Neural cell (in vitro differentiated cells): ENCODE data around the gene TRIM44. TPM values are rescaled to one million over a fixed set of nuclear protein-coding genes. Genes with fewer than 3 reads are reported as not detected.
"Not testable (repeated sequence)": the region's sequence is repeated elsewhere in the genome, so short reads cannot be mapped to it uniquely, and the experiment has no call there.

Source experiments
- H2AFZ ChIP-seq: fragments of 200-600, 300-800 bp; sonication (generic), shearing (Covaris generic); 2 replicates; pipeline ENCODE4 v1.6.0; 2014; ENCODE audit warnings: low read depth, mild to moderate bottlenecking, antibody characterized with exemption, low read length, moderate library complexity
- H3F3A ChIP-seq: fragments of 200-600 bp; shearing (Covaris generic); 2 replicates; pipeline ENCODE4 v1.6.1; 2016; ENCODE audit warnings: mild to moderate bottlenecking, moderate library complexity, mixed read lengths, antibody characterized with exemption, low read length; ENCODE audit not compliant: insufficient read depth, poor library complexity, severe bottlenecking
- H3K27ac ChIP-seq: fragments of 200-600, 300-800 bp; sonication (generic), shearing (Covaris generic); 2 replicates; pipeline ENCODE4 v1.5.1; 2014; ENCODE audit warnings: mild to moderate bottlenecking, low read length, moderate library complexity
- H3K27me3 ChIP-seq: fragments of 300-800, 200-600 bp; sonication (generic), shearing (Covaris generic); 2 replicates; pipeline ENCODE4 v1.6.0; 2014; ENCODE audit warnings: mild to moderate bottlenecking, low read depth, low read length, moderate library complexity; ENCODE audit not compliant: insufficient read depth
- H3K36me3 ChIP-seq: fragments of 300-800, 200-600 bp; sonication (generic), shearing (Covaris generic); 2 replicates; pipeline ENCODE4 v1.5.1; 2014; ENCODE audit warnings: mild to moderate bottlenecking, antibody characterized with exemption, low read length, moderate library complexity; ENCODE audit not compliant: insufficient read depth
- H3K4me2 ChIP-seq: fragments of 300-800, 200-600 bp; sonication (generic), shearing (Covaris generic); 2 replicates; pipeline ENCODE4 v1.6.0; 2014; ENCODE audit warnings: mild to moderate bottlenecking, low read length
- H3K4me3 ChIP-seq: fragments of 300-800, 200-600 bp; sonication (generic), shearing (Covaris generic); 2 replicates; pipeline ENCODE4 v1.5.1; 2014; ENCODE audit warnings: mild to moderate bottlenecking, low read length, moderate library complexity
- H3K79me2 ChIP-seq: fragments of 200-600 bp; shearing (Covaris generic); replicated peaks from 2 replicates; pipeline ENCODE4 v1.6.0; 2014; ENCODE audit warnings: mild to moderate bottlenecking, low read length, moderate library complexity; ENCODE audit not compliant: insufficient read depth
- H3K9ac ChIP-seq: fragments of 300-800, 200-600 bp; sonication (generic), shearing (Covaris generic); 2 replicates; pipeline ENCODE4 v1.6.1; 2016; ENCODE audit warnings: mild to moderate bottlenecking, low read length, mixed read lengths
- H3K9me2 ChIP-seq: fragments of 200-600 bp; shearing (Covaris generic); 2 replicates; pipeline ENCODE4 v1.6.1; 2016; ENCODE audit warnings: mild to moderate bottlenecking, low read length, mixed read lengths; ENCODE audit not compliant: insufficient read depth
- H3K9me3 ChIP-seq: fragments of 200-600, 300-800 bp; sonication (generic), shearing (Covaris generic); 2 replicates; pipeline ENCODE4 v1.6.1; 2016; ENCODE audit warnings: mild to moderate bottlenecking, mixed run types, low read length, moderate library complexity, mixed read lengths
- H4K20me1 ChIP-seq: fragments of 200-600 bp; shearing (Covaris generic); 2 replicates; pipeline ENCODE4 v1.6.1; 2016; ENCODE audit warnings: mild to moderate bottlenecking, mixed run types; ENCODE audit not compliant: insufficient read depth
- EP300 ChIP-seq: fragments of 450-650 bp; conservative IDR thresholded peaks from 2 replicates; pipeline ENCODE4 v1.6.1; 2014; ENCODE audit warnings: antibody characterized with exemption, mild to moderate bottlenecking, moderate library complexity; ENCODE audit not compliant: poor library complexity, severe bottlenecking
- EZH2 ChIP-seq: fragments of 200-600, 300-800 bp; shearing (Covaris generic), sonication (generic); IDR thresholded peaks from 2 replicates; pipeline ENCODE4 v1.6.1; 2014; ENCODE audit warnings: antibody characterized with exemption, low read length, borderline replicate concordance, mild to moderate bottlenecking; ENCODE audit not compliant: insufficient read depth, poor library complexity, severe bottlenecking
- MXI1 ChIP-seq: fragments of 450-650 bp; conservative IDR thresholded peaks from 2 replicates; pipeline ENCODE4 v1.6.1; 2014; ENCODE audit warnings: antibody characterized with exemption, mild to moderate bottlenecking; ENCODE audit not compliant: poor library complexity, severe bottlenecking
- POLR2AphosphoS5 ChIP-seq: IDR thresholded peaks from 2 replicates; pipeline ENCODE4 v1.6.1; 2012
- RAD21 ChIP-seq: fragments of 450-650 bp; conservative IDR thresholded peaks from 2 replicates; pipeline ENCODE4 v1.6.1; 2014; ENCODE audit warnings: antibody characterized with exemption, mild to moderate bottlenecking, moderate library complexity
- SMC3 ChIP-seq: fragments of 450-650 bp; conservative IDR thresholded peaks from 2 replicates; pipeline ENCODE4 v1.6.1; 2014; ENCODE audit warnings: antibody characterized with exemption, mild to moderate bottlenecking, moderate library complexity; ENCODE audit not compliant: poor library complexity
- TAF1 ChIP-seq: IDR thresholded peaks from 2 replicates; pipeline ENCODE4 v1.6.1; 2012; ENCODE audit warnings: low read depth
- polyA plus RNA-seq: library from polyadenylated mRNA; depleted of rRNA; stranded (reverse); fragments of >200 nt; gene quantifications from 2 replicates; pipeline ENCODE4 v1.2.3, GENCODE V29; 2014
- TF ChIP-seq, protein P1 (sequence below): IDR thresholded peaks from 2 replicates; pipeline ENCODE4 v1.6.1; 2012; ENCODE audit warnings: borderline replicate concordance

Gene TRIM44
- polyA plus RNA-seq, 1 donor from 2014 or later, result 14.9 TPM

DNA sequence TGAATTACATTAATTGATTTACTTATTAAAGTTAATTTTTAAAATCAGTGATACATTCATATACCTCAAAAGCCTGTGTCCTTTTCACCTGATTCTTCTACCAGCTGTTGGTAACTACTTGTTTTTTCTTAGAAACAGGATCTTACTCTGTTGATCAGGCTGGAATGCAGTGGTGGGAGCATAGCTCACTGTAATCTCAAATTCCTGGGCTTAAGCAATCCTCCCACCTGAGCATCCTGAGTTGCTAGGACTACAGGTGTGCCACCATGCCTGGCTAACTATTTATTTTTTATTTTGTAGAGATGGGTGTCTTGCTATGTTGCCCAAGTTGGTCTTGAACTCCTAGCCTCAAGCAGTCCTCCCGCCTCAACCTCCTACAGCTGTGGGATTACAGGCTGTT is 4.7 kb downstream of the TRIM44 start:
- Histone ChIP-seq H3K9ac (no peak overlapping the region), H3K4me2 (no peak overlapping the region), H3K4me3 (no peak overlapping the region), H3F3A (no peaks in the 10 kb centered on the region), H3K79me2 (peaks cover 71% of the 10 kb centered on the region), H3K36me3 (no peaks in the 10 kb centered on the region), H3K9me3 (peaks cover 3% of the 10 kb centered on the region), H2AFZ (no peak overlapping the region), H4K20me1 (no peaks in the 10 kb centered on the region), H3K27ac (no peak overlapping the region), H3K27me3 (no peaks in the 10 kb centered on the region), H3K9me2 (no peaks in the 10 kb centered on the region)
- TF ChIP-seq SMC3 (no peak), MXI1 (no peak)

DNA sequence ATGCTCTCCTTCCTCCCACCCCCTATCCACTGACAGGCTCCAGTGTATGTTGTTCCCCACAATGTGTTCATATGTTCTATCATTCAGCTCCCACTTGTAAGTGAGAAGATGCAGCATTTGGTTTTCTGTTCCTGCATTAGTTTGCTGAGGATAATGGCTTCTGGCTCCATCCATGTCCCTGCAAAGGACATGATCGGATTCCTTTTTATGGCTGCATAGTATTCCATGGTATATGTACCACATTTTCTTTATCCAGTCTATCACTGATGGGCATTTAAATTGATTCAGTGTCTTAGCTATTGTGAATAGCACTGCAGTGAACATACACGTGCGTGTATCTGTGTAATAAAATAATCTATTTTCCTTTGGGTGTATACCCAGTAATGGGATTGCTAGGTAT is 5.8 kb downstream of the TRIM44 start:
- H3K9me2 ChIP-seq, H2AFZ ChIP-seq, H3K9me3 ChIP-seq, H3K36me3 ChIP-seq, H3F3A ChIP-seq, H3K4me2 ChIP-seq, H3K27me3 ChIP-seq, H3K9ac ChIP-seq, H4K20me1 ChIP-seq, H3K4me3 ChIP-seq, H3K27ac ChIP-seq: not testable (repeated sequence)
- peaks cover 77% of the 10 kb centered on the region for H3K79me2 ChIP-seq

DNA sequence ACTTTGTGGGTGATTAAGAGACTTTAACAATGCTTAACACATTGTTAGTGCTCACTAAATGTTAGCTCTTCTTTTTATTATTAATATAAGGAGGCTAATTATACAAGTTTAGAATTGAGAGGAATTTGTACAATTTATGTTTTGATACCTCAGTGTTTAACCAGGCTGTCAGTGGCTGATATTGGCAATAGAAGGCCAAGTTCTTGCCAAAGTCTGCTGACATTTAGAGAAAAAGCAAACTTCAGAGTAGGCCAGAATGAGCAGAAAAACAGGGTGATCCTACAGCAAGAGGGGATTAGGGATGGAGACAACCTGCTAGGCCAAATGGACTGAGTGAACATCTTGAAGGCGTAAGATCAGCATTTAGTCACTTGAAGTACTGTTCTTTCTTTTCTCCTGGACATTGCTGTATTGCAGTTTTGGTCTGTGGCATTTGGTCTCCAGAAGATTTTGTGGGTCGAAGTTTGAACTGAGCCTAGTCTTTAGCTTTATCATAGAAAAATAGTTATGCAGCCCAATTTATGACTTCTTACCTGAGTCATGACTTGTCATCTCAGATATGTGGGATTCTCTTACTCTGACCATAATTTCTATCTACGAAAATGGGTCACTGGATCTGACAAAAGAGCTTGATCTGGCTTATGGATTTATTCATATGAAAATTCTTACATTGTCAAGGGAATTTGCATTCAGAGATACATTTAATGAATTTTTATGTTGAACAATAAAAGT is 9.0 kb downstream of the TRIM44 start:
- no peak overlapping the region for H3K4me2 ChIP-seq
- H4K20me1 ChIP-seq, result no peaks in the 10 kb centered on the region
- H3K27ac ChIP-seq, result no peak overlapping the region
- no peaks in the 10 kb centered on the region for H3K36me3 ChIP-seq
- H3K9me2 ChIP-seq, result no peaks in the 10 kb centered on the region
- peaks cover 58% of the 10 kb centered on the region for H3K79me2 ChIP-seq
- TF ChIP-seq SMC3 (no peak), RAD21 (no peak)
- TF ChIP-seq, protein P1, sequence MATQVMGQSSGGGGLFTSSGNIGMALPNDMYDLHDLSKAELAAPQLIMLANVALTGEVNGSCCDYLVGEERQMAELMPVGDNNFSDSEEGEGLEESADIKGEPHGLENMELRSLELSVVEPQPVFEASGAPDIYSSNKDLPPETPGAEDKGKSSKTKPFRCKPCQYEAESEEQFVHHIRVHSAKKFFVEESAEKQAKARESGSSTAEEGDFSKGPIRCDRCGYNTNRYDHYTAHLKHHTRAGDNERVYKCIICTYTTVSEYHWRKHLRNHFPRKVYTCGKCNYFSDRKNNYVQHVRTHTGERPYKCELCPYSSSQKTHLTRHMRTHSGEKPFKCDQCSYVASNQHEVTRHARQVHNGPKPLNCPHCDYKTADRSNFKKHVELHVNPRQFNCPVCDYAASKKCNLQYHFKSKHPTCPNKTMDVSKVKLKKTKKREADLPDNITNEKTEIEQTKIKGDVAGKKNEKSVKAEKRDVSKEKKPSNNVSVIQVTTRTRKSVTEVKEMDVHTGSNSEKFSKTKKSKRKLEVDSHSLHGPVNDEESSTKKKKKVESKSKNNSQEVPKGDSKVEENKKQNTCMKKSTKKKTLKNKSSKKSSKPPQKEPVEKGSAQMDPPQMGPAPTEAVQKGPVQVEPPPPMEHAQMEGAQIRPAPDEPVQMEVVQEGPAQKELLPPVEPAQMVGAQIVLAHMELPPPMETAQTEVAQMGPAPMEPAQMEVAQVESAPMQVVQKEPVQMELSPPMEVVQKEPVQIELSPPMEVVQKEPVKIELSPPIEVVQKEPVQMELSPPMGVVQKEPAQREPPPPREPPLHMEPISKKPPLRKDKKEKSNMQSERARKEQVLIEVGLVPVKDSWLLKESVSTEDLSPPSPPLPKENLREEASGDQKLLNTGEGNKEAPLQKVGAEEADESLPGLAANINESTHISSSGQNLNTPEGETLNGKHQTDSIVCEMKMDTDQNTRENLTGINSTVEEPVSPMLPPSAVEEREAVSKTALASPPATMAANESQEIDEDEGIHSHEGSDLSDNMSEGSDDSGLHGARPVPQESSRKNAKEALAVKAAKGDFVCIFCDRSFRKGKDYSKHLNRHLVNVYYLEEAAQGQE, result no peak
- no peak overlapping the region for H3K4me3 ChIP-seq
- H3K9me3 ChIP-seq, result no peaks in the 10 kb centered on the region
- H3K27me3 ChIP-seq, result no peaks in the 10 kb centered on the region
- H2AFZ ChIP-seq, result no peak overlapping the region
- H3F3A ChIP-seq, result no peaks in the 10 kb centered on the region
- no peak overlapping the region for H3K9ac ChIP-seq

GRCh38 chr11:35672608-35673007 is 10.0 kb downstream of the TRIM44 start:
- no peaks in the 10 kb centered on the region for H4K20me1 ChIP-seq
- no peaks in the 10 kb centered on the region for H3K9me2 ChIP-seq
- peaks cover 49% of the 10 kb centered on the region for H3K79me2 ChIP-seq
- no peaks in the 10 kb centered on the region for H3K36me3 ChIP-seq
- no peaks in the 10 kb centered on the region for H3K9me3 ChIP-seq
- no peak overlapping the region for H3K9ac ChIP-seq
- no peak overlapping the region for H2AFZ ChIP-seq
- H3K4me3 ChIP-seq, result no peak overlapping the region
- H3K27ac ChIP-seq, result no peak overlapping the region
- no peaks in the 10 kb centered on the region for H3F3A ChIP-seq
- no peak overlapping the region for H3K4me2 ChIP-seq
- no peaks in the 10 kb centered on the region for H3K27me3 ChIP-seq
- TF ChIP-seq, protein P1, result no peak
- TF ChIP-seq SMC3, result no peak
- no peak for TF ChIP-seq EZH2
- TF ChIP-seq POLR2AphosphoS5, result no peak
- TF ChIP-seq TAF1, result no peak
- no peak for TF ChIP-seq EP300
- no peak for TF ChIP-seq RAD21
- no peak for TF ChIP-seq MXI1
